NCI-H1694 (cell line): ENCODE data around the gene PHPT1.
"Not testable (repeated sequence)": the region's sequence is repeated elsewhere in the genome, so short reads cannot be mapped to it uniquely, and the experiment has no call there.

Experiments
- DNase-seq: peaks from one replicate; lab custom pipeline; 2025; lab: John Stamatoyannopoulos, UW

The PHPT1 gene

DNA sequence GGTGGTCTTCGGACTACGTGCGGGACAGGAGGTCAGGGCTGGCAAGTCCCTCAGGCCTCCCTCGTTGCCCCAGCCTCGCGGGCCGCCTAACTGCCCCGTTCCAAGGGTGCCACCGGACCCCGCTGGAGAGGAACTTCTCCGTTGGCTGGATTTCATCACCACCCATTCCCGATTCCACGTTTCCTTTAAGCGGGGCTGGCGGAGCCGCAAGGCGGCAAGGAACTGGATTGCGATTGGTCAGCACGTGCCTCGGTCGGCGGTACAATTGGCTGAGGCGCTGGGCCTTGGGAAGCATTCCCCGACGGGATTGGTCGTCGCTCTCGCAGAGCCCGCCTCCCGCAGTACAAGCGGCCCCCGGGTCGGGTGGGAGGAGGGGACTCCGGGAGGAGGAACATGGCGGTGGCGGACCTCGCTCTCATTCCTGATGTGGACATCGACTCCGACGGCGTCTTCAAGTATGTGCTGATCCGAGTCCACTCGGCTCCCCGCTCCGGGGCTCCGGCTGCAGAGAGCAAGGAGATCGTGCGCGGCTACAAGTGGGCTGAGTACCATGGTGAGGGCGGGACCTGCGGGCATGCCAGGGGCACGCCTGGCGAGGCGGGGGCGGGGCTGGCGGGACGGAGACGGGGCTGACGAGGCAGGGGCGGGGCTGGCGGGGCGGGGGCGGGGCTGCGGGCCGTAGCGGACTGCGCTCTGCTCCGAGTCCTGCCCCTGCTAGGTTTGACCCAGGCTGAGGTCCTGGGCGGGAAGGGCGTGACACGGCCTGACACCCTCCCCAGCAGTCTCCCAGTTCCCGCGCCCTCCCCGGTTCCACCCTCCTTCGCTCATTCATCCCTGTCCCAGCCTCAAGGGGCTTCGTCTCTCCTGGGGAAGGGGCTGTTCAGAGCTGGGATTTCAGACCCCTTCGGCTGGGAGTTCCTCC lies at the start of gene PHPT1:
PHPT1 (plus strand) TSS at position 372 of the 922 bp plus-strand sequence; CDS start at position 394, 22 bp downstream.
- DNase-seq: peak; percentile 95

GRCh38 chr9:136799854-136800657 lies 49.2 kb upstream of the PHPT1 start:
- peak; percentile 48 for DNase-seq

GRCh38 chr9:136802321-136802720 lies 46.9 kb upstream of the PHPT1 start:
- DNase-seq: no peak

- not testable (repeated sequence) for DNase-seq
Observed at GRCh38 chr9:136803009-136803550, 46.1 kb upstream of the PHPT1 start.

GRCh38 chr9:136803551-136804508 lies 45.4 kb upstream of the PHPT1 start:
- DNase-seq: no peak

- DNase-seq: no peak
Observed at GRCh38 chr9:136804509-136805206, 44.6 kb upstream of the PHPT1 start.

DNA sequence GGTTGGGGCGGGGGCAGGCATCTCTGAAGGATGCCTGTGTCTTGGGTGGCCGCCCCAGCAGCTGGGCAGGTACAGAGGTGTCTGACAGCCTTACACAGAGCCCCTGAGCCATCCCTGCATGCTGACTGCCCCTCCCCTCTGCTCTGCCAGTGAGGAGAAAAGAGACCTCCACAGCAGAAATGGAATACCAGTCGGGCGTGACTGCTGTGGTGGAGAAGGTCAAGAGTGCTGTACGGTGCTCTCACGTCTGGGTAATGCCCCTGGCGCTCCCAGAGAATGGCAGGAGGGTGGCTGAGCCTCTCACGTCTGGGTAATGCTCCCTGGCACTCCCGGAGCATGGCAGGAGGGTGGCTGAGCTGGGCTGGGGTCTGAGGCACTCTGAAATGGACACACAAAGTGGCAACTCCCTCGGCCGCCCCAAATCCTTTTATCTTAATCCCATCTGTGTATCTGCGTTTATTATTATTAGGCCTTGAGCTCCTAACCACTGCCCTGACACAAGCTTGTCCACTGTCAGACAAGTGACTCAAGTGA lies 43.9 kb upstream of the PHPT1 start:
- DNase-seq: no peak

GRCh38 chr9:136806067-136806466 lies 43.1 kb upstream of the PHPT1 start:
- no peak for DNase-seq

DNA sequence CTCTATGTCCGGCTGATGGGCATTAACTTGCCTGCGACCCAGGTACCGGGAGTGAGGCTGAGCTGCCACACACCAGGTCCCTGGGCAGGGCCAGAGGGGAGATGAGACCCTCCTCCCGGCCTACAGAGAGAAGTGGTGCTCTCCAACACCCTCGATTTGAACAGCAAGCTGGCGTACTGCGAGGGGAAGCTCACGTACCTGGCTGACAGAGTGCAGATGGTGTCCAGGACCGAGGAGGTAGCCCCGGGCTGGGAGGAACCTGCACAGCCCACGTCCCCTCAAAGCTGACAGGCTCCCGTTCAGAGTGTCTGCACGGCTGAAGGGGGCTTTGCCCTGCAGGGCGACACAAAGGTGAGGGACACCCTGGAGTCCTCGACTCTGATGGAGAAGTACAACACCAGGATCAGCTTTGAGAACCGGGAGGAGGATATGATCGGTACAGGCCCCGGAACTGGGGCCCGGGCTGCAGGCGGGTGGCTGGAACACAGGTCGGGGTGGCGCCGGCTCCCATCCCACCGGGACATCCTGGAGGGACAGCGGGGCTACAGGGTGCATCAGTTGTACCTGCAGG lies 42.5 kb upstream of the PHPT1 start:
- DNase-seq: no peak

- DNase-seq: no peak
Observed at GRCh38 chr9:136807281-136808074, 41.7 kb upstream of the PHPT1 start, which contains the start of gene RABL6. Gene RABL6 (plus strand): TSS chr9:136807948. CDS start chr9:136808197, 249 bp downstream.

GRCh38 chr9:136808075-136808805 lies 41.0 kb upstream of the PHPT1 start:
- DNase-seq: no peak

DNA sequence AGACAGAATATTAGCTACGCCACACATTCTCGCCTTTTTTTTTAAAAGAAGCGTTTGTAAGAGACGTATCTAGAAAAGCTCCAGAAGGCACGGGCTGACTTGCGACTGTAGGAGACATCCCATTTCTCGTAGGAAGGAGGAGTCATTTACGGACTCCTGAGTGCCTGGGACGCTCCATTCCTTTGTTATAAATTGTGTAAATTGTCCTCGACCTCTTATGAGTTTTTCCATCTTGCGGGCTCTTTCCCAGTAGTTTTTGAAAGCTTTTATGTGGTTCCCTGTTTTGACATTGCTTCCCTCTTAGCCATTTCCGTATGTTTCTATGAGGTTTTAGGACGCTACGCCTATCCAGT lies 40.4 kb upstream of the PHPT1 start:
- DNase-seq: no peak

DNA sequence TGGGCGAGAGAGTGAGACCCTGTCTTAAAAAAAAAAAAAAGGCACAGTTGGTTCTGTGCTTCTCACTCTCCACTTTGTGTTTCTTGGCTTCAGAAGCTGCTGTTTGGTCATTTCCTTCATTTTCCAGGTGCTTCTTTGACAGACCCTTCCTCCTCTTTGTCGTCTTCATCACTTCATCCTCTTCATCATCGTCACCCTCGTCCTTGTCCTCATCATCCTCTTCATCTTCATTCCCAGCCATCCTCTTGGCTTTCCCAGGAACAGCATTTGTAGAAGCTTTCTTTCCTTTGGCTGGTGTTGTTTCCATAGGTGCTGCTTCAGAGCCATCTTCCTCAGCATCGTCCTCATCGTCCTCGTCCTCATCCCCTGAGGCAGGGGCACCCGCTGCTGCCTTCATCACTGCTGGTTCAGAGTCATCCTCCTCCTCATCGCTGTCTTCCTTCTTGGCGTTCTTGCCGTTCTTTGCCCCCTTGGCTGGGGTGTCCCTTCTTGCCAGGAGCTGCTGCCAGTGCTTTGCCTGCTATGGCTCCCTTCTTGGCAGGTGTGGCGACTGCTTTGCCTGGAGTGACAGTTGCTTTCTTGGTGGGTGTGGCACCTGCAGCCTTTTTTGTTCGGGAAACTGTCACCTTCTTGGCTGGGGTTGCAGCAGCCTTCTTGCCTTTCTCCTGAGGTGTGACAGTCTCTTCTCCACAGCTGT lies 34.3 kb upstream of the PHPT1 start:
- DNase-seq: no peak

DNA sequence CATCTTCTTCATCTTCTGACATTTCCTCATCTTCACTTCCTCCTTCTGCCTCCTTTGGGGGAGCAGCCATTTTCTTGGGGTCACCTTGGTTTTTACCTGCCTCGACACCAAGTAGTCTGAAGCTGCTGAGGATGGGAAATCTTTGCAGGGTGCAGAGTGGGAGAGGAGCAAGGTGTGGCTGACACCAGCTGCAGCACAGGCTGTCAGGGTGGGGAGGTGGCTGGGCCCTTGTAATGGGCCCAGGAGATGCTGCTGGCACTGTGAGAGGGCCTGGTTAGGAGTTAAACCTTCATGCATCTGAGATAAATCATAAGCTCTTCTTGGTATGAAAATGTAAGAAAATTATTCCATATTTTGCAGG lies 33.8 kb upstream of the PHPT1 start:
- DNase-seq: no peak

DNA sequence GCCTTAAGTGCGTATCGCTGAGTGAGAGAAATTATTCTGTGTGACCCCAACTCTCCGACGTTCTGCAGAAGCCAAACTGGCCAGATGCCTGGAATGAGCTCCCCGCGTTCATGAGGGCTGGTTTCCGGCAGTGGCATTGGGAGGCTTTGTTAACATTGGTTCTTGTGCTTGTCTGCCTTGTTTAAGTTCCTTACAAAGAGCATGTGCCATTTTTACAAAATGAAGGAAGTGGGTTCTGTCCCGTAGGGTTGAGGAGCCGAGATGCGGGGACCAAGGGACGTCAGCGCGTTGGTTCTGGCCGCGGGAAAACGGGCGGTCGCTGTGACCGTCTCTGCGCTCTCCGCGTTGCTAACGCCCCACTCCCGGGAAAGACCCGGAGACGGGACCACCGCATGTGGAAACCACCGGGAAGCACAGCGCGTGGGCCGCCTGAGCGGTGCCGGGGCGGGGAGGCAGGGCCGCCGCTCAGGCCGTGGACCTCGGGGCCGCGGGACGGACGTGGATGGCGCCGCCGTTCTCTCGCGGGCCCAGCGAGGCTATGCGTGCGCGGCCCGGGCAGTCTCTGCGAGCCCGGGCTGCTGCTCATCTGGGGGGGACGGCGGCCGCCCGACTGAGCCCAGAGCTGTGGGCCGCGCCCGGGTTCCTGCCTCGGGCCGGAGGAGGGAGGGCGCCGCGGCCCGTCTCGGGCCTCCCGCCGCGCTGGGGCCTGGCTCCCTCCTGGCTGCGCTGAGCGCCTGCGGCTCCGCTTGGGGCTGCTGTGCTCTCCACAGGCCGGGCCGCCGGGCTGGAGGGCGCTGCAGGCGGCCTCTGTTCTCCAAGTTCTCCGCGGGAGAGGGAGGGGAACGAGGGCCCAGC lies 28.0 kb upstream of the PHPT1 start:
- DNase-seq: no peak

DNA sequence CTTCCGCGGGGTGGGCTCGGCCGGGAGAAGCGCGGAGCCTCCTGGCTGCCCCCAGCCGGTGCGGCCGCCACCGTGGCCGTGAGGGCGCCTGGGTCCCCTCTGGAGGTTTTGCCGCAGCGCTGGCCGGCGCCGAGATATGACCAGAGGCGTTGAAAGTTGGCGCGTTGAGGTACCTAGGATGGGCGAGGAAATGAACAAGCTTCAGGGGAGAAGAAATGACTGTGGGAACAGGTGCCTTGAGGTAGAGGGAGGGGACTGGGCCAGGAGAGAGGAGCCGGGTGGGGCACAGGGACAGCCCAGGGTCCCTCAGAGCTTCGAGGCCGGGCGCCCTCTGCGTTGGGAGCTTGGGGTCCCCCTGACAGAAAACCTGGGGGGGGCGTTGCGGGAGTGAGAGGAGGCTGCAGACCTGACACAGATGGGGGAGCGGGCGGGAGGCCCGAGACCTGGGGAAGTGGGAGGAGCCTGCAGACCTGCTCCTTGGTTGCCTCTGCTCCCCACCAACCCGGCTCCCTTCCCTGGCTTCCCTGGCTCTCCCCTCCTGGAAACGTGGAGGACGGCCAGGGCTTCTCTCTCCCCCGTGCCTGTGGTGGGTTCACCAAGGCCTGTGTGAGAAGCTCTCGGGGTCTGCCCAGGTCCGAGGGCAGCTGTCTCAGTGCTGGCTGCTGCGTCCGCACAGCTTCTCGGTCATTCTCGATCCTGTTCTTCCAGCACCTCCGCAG lies 27.2 kb upstream of the PHPT1 start:
- no peak for DNase-seq
